Measurements from ENCODE around the gene ELN. TPM values are rescaled to one million over a fixed set of nuclear protein-coding genes. Genes with fewer than 3 reads are reported as not detected.

ELN gene
- total and polyA plus RNA-seq, 2 donors (not counting 1 experiment from before 2014, with no cell fraction given) = 2.1 to 11.0 TPM

DNA sequence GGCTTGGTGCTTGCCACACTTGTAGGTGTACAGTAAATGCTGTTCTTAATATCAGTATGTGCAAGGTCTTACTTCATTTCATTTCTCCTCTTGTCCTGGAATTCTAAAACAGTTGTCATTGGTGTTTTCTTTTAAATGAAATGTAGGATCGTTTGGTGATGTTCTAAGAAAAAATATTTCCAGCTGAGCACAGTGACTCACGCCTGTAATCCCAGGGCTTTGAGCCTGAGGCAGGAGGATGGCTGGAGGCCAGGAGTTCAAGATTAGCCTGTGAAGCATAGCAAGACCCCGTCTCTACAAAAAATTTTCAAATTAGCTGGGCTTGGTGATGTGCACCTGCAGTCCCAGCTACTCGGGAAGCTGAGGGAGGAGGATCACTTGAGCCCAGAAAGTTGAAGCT, 32.6 kb upstream of the ELN start:
- Histone ChIP-seq H3K4me3 (replicated peaks in 1 of 4; ENCODE audit: control extremely low read depth in 1 of 4, insufficient read depth in 1 of 4, low read depth in 3 of 4, low read length in 4 of 4) (no peak overlapping the region), H4K20me1 (ENCODE audit: control insufficient read depth, extremely low read depth, insufficient read depth, low read length) (no peaks in the 10 kb centered on the region), H3K36me3 (ENCODE audit: control insufficient read depth, insufficient read depth, low read length) (no peaks in the 10 kb centered on the region), H3K4me1 (ENCODE audit: control insufficient read depth, extremely low read depth, insufficient read depth, low read length) (peaks cover 8% of the 10 kb centered on the region), H3K9me3 (ENCODE audit: control insufficient read depth, insufficient read depth, low read depth, low read length) (no peaks in the 10 kb centered on the region), H3K4me2 (ENCODE audit: extremely low read depth, insufficient read depth, low read length) (no peak overlapping the region), H3K27me3 (ENCODE audit: control insufficient read depth, insufficient read depth, low read length) (no peaks in the 10 kb centered on the region), H2AFZ (ENCODE audit: low read length) (no peak overlapping the region), H3K79me2 (ENCODE audit: control insufficient read depth, insufficient read depth, low read length) (no peaks in the 10 kb centered on the region), H3K27ac (ENCODE audit: insufficient read depth, low read length) (no peak overlapping the region), H3K9ac (ENCODE audit: insufficient read depth, low read length) (no peak overlapping the region)
- no peak for TF ChIP-seq EZH2 (IDR thresholded peaks at IDR 0.05; ENCODE audit: low read length, missing control alignments)
- TF ChIP-seq, protein P1, sequence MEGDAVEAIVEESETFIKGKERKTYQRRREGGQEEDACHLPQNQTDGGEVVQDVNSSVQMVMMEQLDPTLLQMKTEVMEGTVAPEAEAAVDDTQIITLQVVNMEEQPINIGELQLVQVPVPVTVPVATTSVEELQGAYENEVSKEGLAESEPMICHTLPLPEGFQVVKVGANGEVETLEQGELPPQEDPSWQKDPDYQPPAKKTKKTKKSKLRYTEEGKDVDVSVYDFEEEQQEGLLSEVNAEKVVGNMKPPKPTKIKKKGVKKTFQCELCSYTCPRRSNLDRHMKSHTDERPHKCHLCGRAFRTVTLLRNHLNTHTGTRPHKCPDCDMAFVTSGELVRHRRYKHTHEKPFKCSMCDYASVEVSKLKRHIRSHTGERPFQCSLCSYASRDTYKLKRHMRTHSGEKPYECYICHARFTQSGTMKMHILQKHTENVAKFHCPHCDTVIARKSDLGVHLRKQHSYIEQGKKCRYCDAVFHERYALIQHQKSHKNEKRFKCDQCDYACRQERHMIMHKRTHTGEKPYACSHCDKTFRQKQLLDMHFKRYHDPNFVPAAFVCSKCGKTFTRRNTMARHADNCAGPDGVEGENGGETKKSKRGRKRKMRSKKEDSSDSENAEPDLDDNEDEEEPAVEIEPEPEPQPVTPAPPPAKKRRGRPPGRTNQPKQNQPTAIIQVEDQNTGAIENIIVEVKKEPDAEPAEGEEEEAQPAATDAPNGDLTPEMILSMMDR (conservative IDR thresholded peaks at IDR 0.05 in 1 of 2, IDR thresholded peaks at IDR 0.05 in 1 of 2; ENCODE audit: low read depth in 1 of 2, low read length in 2 of 2) = no peak
- DNase-seq (ENCODE audit: low read depth in 2 of 2) = peak; percentile 43 to 80

DNA sequence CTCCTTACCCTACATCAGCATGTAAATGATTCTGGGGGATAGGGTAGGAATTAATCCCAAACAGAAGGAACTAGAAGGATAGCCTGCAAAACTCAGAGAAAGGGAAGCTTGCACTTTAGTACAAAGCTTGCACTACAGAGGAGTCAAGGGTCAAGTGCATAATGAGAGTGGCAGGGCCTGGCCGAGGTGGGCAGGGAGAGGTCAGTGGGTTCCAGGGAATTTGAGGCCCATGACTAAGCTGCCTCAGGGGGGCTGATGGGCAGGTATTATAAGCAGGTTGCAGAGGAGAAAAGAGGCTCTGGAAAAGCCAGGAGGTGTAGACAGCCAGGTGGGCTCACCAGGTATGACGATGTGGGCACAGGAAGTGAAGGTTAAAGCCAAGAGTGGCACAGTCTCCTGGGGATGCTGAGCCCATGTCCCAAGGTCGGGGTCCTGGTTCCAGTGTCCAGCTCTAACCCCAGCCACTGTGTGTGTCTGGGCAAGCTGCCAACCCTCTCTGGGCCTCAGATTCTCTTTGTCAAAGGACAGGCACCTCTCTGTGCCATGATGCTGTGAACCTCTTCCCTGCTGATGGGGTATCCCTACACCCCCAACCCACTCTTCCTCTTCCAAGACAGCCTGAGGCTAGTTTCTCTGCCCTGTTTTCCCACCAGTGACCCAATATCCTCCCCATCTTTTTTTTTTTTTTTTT, 32.0 kb upstream of the ELN start:
- H3K4me1 ChIP-seq (ENCODE audit: control insufficient read depth, extremely low read depth, insufficient read depth, low read length) = peaks cover 8% of the 10 kb centered on the region
- no peaks in the 10 kb centered on the region for H3K36me3 ChIP-seq (ENCODE audit: control insufficient read depth, insufficient read depth, low read length)

DNA sequence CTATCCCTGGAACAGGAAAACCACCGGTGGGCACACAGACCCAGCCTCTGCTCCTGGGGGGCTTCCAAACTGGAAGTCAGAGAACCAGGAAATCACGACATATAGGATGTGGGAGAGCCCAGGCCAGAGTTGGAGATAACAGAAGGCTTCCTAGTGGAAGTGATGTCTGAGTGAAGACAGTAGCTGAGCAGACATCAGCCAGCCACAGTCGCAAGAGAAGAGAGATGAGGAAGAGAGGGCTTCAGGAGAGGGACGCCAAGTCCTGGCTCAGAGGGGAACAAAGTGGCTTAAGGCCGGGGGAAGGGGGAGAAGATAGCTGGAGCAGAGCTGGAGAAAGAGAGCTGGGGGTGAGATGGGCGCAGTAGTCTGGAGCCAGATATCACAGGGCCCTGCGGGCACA, 30.9 kb upstream of the ELN start:
- Histone ChIP-seq H3K9me3 (ENCODE audit: control insufficient read depth, insufficient read depth, low read depth, low read length) (no peaks in the 10 kb centered on the region), H4K20me1 (ENCODE audit: control insufficient read depth, extremely low read depth, insufficient read depth, low read length) (no peaks in the 10 kb centered on the region), H3K4me1 (ENCODE audit: control insufficient read depth, extremely low read depth, insufficient read depth, low read length) (peaks cover 5% of the 10 kb centered on the region), H3K27me3 (ENCODE audit: control insufficient read depth, insufficient read depth, low read length) (no peaks in the 10 kb centered on the region), H3K79me2 (ENCODE audit: control insufficient read depth, insufficient read depth, low read length) (no peaks in the 10 kb centered on the region), H3K27ac (ENCODE audit: insufficient read depth, low read length) (no peak overlapping the region), H3K4me2 (ENCODE audit: extremely low read depth, insufficient read depth, low read length) (no peak overlapping the region), H3K9ac (ENCODE audit: insufficient read depth, low read length) (no peak overlapping the region), H3K4me3 (replicated peaks in 1 of 4; ENCODE audit: control extremely low read depth in 1 of 4, insufficient read depth in 1 of 4, low read depth in 3 of 4, low read length in 4 of 4) (no peak overlapping the region), H3K36me3 (ENCODE audit: control insufficient read depth, insufficient read depth, low read length) (no peaks in the 10 kb centered on the region), H2AFZ (ENCODE audit: low read length) (no peak overlapping the region)
- TF ChIP-seq, protein P1 (conservative IDR thresholded peaks at IDR 0.05 in 1 of 2, IDR thresholded peaks at IDR 0.05 in 1 of 2; ENCODE audit: low read depth in 1 of 2, low read length in 2 of 2) = no peak
- no peak for TF ChIP-seq EZH2 (IDR thresholded peaks at IDR 0.05; ENCODE audit: low read length, missing control alignments)
- DNase-seq (ENCODE audit: low read depth in 2 of 2) = no peak

More for the DNA sequence above, 32.0 kb upstream of the ELN start:
- Histone ChIP-seq H3K4me2 (ENCODE audit: extremely low read depth, insufficient read depth, low read length) (no peak overlapping the region), H2AFZ (ENCODE audit: low read length) (no peak overlapping the region), H3K79me2 (ENCODE audit: control insufficient read depth, insufficient read depth, low read length) (no peaks in the 10 kb centered on the region), H3K4me3 (replicated peaks in 1 of 4; ENCODE audit: control extremely low read depth in 1 of 4, insufficient read depth in 1 of 4, low read depth in 3 of 4, low read length in 4 of 4) (no peak overlapping the region), H3K27me3 (ENCODE audit: control insufficient read depth, insufficient read depth, low read length) (no peaks in the 10 kb centered on the region), H3K9me3 (ENCODE audit: control insufficient read depth, insufficient read depth, low read depth, low read length) (no peaks in the 10 kb centered on the region), H4K20me1 (ENCODE audit: control insufficient read depth, extremely low read depth, insufficient read depth, low read length) (no peaks in the 10 kb centered on the region), H3K9ac (ENCODE audit: insufficient read depth, low read length) (no peak overlapping the region), H3K27ac (ENCODE audit: insufficient read depth, low read length) (no peak overlapping the region)
- no peak for DNase-seq (ENCODE audit: low read depth in 2 of 2)
- TF ChIP-seq EZH2 (IDR thresholded peaks at IDR 0.05; ENCODE audit: low read length, missing control alignments) = no peak
- TF ChIP-seq, protein P1 (conservative IDR thresholded peaks at IDR 0.05 in 1 of 2, IDR thresholded peaks at IDR 0.05 in 1 of 2; ENCODE audit: low read depth in 1 of 2, low read length in 2 of 2) = no peak

All from fibroblast of lung (primary cell).